NCI-H128 (cell line): ENCODE data around the gene MAP1B.

Experiments used
- DNase-seq: peaks from one replicate; lab custom pipeline; 2025; ENCODE audit not compliant: unreplicated experiment; lab: John Stamatoyannopoulos, UW

MAP1B gene

GRCh38 chr5:72187388-72188075, 80.3 kb downstream of the MAP1B start:
- DNase-seq: no peak

GRCh38 chr5:72188166-72188565, 80.9 kb downstream of the MAP1B start:
- DNase-seq: no peak

GRCh38 chr5:72189146-72189545, 81.9 kb downstream of the MAP1B start:
- no peak for DNase-seq

- DNase-seq: no peak
Measured at GRCh38 chr5:72191404-72191803, 84.1 kb downstream of the MAP1B start.

- no peak for DNase-seq
Measured at GRCh38 chr5:72194846-72195245, 87.6 kb downstream of the MAP1B start.

- no peak for DNase-seq
Measured at GRCh38 chr5:72195581-72195980, 88.3 kb downstream of the MAP1B start.

- no peak for DNase-seq
Measured at GRCh38 chr5:72197393-72197792, 90.1 kb downstream of the MAP1B start.

GRCh38 chr5:72199681-72200080, 92.4 kb downstream of the MAP1B start:
- no peak for DNase-seq

GRCh38 chr5:72202331-72202825, 95.1 kb downstream of the MAP1B start:
- DNase-seq: no peak

- no peak for DNase-seq
Measured at GRCh38 chr5:72203251-72203845, 96.1 kb downstream of the MAP1B start.

- DNase-seq: no peak
Measured at GRCh38 chr5:72204946-72205345, 97.7 kb downstream of the MAP1B start.

- no peak for DNase-seq
Measured at GRCh38 chr5:72205431-72206009, 98.2 kb downstream of the MAP1B start.

GRCh38 chr5:72206160-72206559, 98.9 kb downstream of the MAP1B start:
- no peak for DNase-seq

GRCh38 chr5:72206994-72207393, 99.7 kb downstream of the MAP1B start:
- no peak for DNase-seq

GRCh38 chr5:72208324-72208926, 101.2 kb downstream of the MAP1B start:
- no peak for DNase-seq

- DNase-seq: peak; percentile 74
Measured at GRCh38 chr5:72209147-72210115, 102.2 kb downstream of the MAP1B start.

GRCh38 chr5:72210888-72211678, 103.8 kb downstream of the MAP1B start:
- DNase-seq: no peak

GRCh38 chr5:72212171-72212570, 104.9 kb downstream of the MAP1B start:
- DNase-seq: no peak

- no peak for DNase-seq
Measured at GRCh38 chr5:72213482-72213881, 106.2 kb downstream of the MAP1B start.

GRCh38 chr5:72214168-72214567, 106.9 kb downstream of the MAP1B start:
- no peak for DNase-seq
